Embryonic facial prominence (tissue), 1 donor: ENCODE measurements around the gene GALNTL6.

ENCODE experiments used
- DNase-seq: peaks from one replicate; pipeline ENCODE4 v3.0.0-alpha.2; 2016; ENCODE audit errors: extremely low spot score

Gene GALNTL6

GRCh38 chr4:172007889-172008288, 194.7 kb downstream of the GALNTL6 start:
- no peak for DNase-seq

- DNase-seq, result no peak
Measured at GRCh38 chr4:172009446-172010230, 196.4 kb downstream of the GALNTL6 start.

- DNase-seq, result no peak
Measured at GRCh38 chr4:172011196-172011595, 198.0 kb downstream of the GALNTL6 start.

GRCh38 chr4:172018358-172018757, 205.2 kb downstream of the GALNTL6 start:
- no peak for DNase-seq

- DNase-seq, result no peak
Measured at GRCh38 chr4:172035562-172035961, 222.4 kb downstream of the GALNTL6 start.

- no peak for DNase-seq
Measured at GRCh38 chr4:172040766-172041165, 227.6 kb downstream of the GALNTL6 start.

GRCh38 chr4:172042714-172043114, 229.5 kb downstream of the GALNTL6 start:
- no peak for DNase-seq

- DNase-seq, result no peak
Measured at GRCh38 chr4:172045981-172046380, 232.8 kb downstream of the GALNTL6 start.

- DNase-seq, result no peak
Measured at GRCh38 chr4:172048666-172049065, 235.5 kb downstream of the GALNTL6 start.

- no peak for DNase-seq
Measured at GRCh38 chr4:172050911-172051310, 237.7 kb downstream of the GALNTL6 start.

GRCh38 chr4:172055046-172055445, 241.8 kb downstream of the GALNTL6 start:
- DNase-seq, result no peak

GRCh38 chr4:172055498-172055897, 242.3 kb downstream of the GALNTL6 start:
- no peak for DNase-seq

- no peak for DNase-seq
Measured at GRCh38 chr4:172061204-172061603, 248.0 kb downstream of the GALNTL6 start.

GRCh38 chr4:172068506-172068905, 255.3 kb downstream of the GALNTL6 start:
- DNase-seq, result no peak

- no peak for DNase-seq
Measured at GRCh38 chr4:172073590-172073989, 260.4 kb downstream of the GALNTL6 start.

GRCh38 chr4:172083272-172083671, 270.1 kb downstream of the GALNTL6 start:
- no peak for DNase-seq

GRCh38 chr4:172088556-172088955, 275.4 kb downstream of the GALNTL6 start:
- DNase-seq, result no peak

GRCh38 chr4:172095161-172095560, 282.0 kb downstream of the GALNTL6 start:
- no peak for DNase-seq

GRCh38 chr4:172096786-172097185, 283.6 kb downstream of the GALNTL6 start:
- DNase-seq, result no peak

- no peak for DNase-seq
Measured at GRCh38 chr4:172099376-172099775, 286.2 kb downstream of the GALNTL6 start.

GRCh38 chr4:172103456-172103855, 290.3 kb downstream of the GALNTL6 start:
- DNase-seq, result no peak

- DNase-seq, result no peak
Measured at GRCh38 chr4:172104539-172104938, 291.3 kb downstream of the GALNTL6 start.

- DNase-seq, result no peak
Measured at GRCh38 chr4:172105918-172106317, 292.7 kb downstream of the GALNTL6 start.

- no peak for DNase-seq
Measured at GRCh38 chr4:172109466-172109865, 296.3 kb downstream of the GALNTL6 start.
